H9 (cell line): Measurements from ENCODE around the gene MEG3. TPM values are rescaled to one million over a fixed set of nuclear protein-coding genes. Genes with fewer than 3 reads are reported as not detected.

ENCODE experiments used
- DNase-seq: peaks from one replicate; pipeline ENCODE4 v3.0.0-alpha.2; 2017
- H2AFZ ChIP-seq: one replicate; pipeline ENCODE4 v1.6.1; 2013; ENCODE audit warnings: mild to moderate bottlenecking, low read length, control low read depth, moderate library complexity
- H2AK5ac ChIP-seq: 2 replicates; pipeline ENCODE4 v1.6.1; 2013; ENCODE audit warnings: low read length, control low read depth, mixed read lengths; ENCODE audit not compliant: insufficient read length
- H2BK120ac ChIP-seq: one replicate; pipeline ENCODE4 v1.6.1; 2013; ENCODE audit warnings: low read depth, mild to moderate bottlenecking, low read length, control low read depth, inconsistent platforms; ENCODE audit not compliant: poor library complexity, severe bottlenecking
- H2BK12ac ChIP-seq: 2 replicates; pipeline ENCODE4 v1.6.1; 2013; ENCODE audit warnings: low read length, control low read depth, mixed read lengths, low read depth; ENCODE audit not compliant: insufficient read length
- H2BK15ac ChIP-seq: 2 replicates; pipeline ENCODE4 v1.6.1; 2013; ENCODE audit warnings: low read depth, low read length, control low read depth
- H2BK20ac ChIP-seq: one replicate; pipeline ENCODE4 v1.6.1; 2013; ENCODE audit warnings: low read depth, mild to moderate bottlenecking, low read length, control low read depth, inconsistent platforms; ENCODE audit not compliant: poor library complexity, severe bottlenecking
- H2BK5ac ChIP-seq: 2 replicates; pipeline ENCODE4 v1.6.1; 2013; ENCODE audit warnings: low read length, control low read depth, mixed read lengths; ENCODE audit not compliant: insufficient read length
- H3K14ac ChIP-seq: 2 replicates; pipeline ENCODE4 v1.6.1; 2013; ENCODE audit warnings: low read length, control low read depth; ENCODE audit not compliant: insufficient read depth
- H3K18ac ChIP-seq: 2 replicates; pipeline ENCODE4 v1.6.1; 2013; ENCODE audit warnings: low read depth, mild to moderate bottlenecking, mixed read lengths, low read length, control low read depth; ENCODE audit not compliant: insufficient read length
- H3K23ac ChIP-seq: 2 replicates; pipeline ENCODE4 v1.6.1; 2013; ENCODE audit warnings: low read length, control low read depth, mixed read lengths, low read depth; ENCODE audit not compliant: insufficient read length
- H3K23me2 ChIP-seq: 2 replicates; pipeline ENCODE4 v1.6.1; 2013; ENCODE audit warnings: low read depth, mild to moderate bottlenecking, mixed read lengths, low read length, control low read depth; ENCODE audit not compliant: insufficient read length, poor library complexity, severe bottlenecking
- H3K27ac ChIP-seq: 2 replicates; pipeline ENCODE4 v1.5.1; 2013; ENCODE audit warnings: low read length, control low read depth, mixed read lengths, low read depth; ENCODE audit not compliant: insufficient read length
- H3K27me3 ChIP-seq: 2 replicates; pipeline ENCODE4 v1.6.1; 2013; ENCODE audit warnings: low read length, control low read depth, inconsistent platforms; ENCODE audit not compliant: insufficient read depth
- H3K4ac ChIP-seq: 2 replicates; pipeline ENCODE4 v1.6.1; 2013; ENCODE audit warnings: low read depth, mild to moderate bottlenecking, control low read depth, inconsistent platforms, low read length, moderate library complexity
- H3K4me1 ChIP-seq: 2 replicates; pipeline ENCODE4 v1.6.1; 2013; ENCODE audit warnings: low read length, control low read depth, inconsistent platforms; ENCODE audit not compliant: insufficient read depth
- H3K4me2 ChIP-seq: 2 replicates; pipeline ENCODE4 v1.6.1; 2013; ENCODE audit warnings: low read length, control low read depth, mixed read lengths; ENCODE audit not compliant: insufficient read length, insufficient read depth
- H3K56ac ChIP-seq: 2 replicates; pipeline ENCODE4 v1.6.1; 2013; ENCODE audit warnings: low read depth, mild to moderate bottlenecking, mixed read lengths, low read length, control low read depth; ENCODE audit not compliant: insufficient read length
- H3K79me1 ChIP-seq: 2 replicates; pipeline ENCODE4 v1.6.1; 2013; ENCODE audit warnings: low read depth, mild to moderate bottlenecking, moderate library complexity, low read length, control low read depth, inconsistent platforms; ENCODE audit not compliant: insufficient read depth, poor library complexity, severe bottlenecking
- H3K79me2 ChIP-seq: 2 replicates; pipeline ENCODE4 v1.6.1; 2013; ENCODE audit warnings: low read length, control low read depth, inconsistent platforms; ENCODE audit not compliant: insufficient read depth
- H3K9ac ChIP-seq: 2 replicates; pipeline ENCODE4 v1.6.1; 2013; ENCODE audit warnings: low read length, control low read depth, mixed read lengths; ENCODE audit not compliant: insufficient read length; ENCODE audit errors: extremely low read depth
- H3K9me3 ChIP-seq: one replicate; pipeline ENCODE4 v1.6.1; 2013; ENCODE audit warnings: low read depth, low read length, inconsistent platforms; ENCODE audit not compliant: control insufficient read depth
- H3T11ph ChIP-seq: one replicate; pipeline ENCODE4 v1.6.1; 2013; ENCODE audit warnings: mild to moderate bottlenecking, low read length, control low read depth, inconsistent platforms
- H4K20me1 ChIP-seq: one replicate; pipeline ENCODE4 v1.6.1; 2013; ENCODE audit not compliant: control insufficient read depth, insufficient read length, insufficient read depth
- H4K5ac ChIP-seq: 2 replicates; pipeline ENCODE4 v1.6.1; 2013; ENCODE audit warnings: low read depth, mild to moderate bottlenecking, mixed read lengths, low read length, control low read depth; ENCODE audit not compliant: insufficient read length
- H4K8ac ChIP-seq: replicated peaks from 2 replicates; pipeline ENCODE4 v1.6.1; 2013; ENCODE audit warnings: low read length, control low read depth, mixed read lengths, low read depth; ENCODE audit not compliant: insufficient read length
- H4K91ac ChIP-seq: 2 replicates; pipeline ENCODE4 v1.6.1; 2013; ENCODE audit warnings: low read depth, mild to moderate bottlenecking, moderate library complexity, mixed read lengths, low read length, control low read depth; ENCODE audit not compliant: insufficient read length
- H3K27ac Mint-ChIP-seq, 3 experiments: 2 replicates in 2 of 3; 3 replicates in 1 of 3; pipeline ENCODE4 v1.8.0; 2020 to 2021; ENCODE audit warnings: mixed read lengths in 3 of 3, mild to moderate bottlenecking in 1 of 3, moderate library complexity in 1 of 3
- H3K27me3 Mint-ChIP-seq: 2 replicates; pipeline ENCODE4 v1.8.0; 2021; ENCODE audit warnings: low read depth, mild to moderate bottlenecking, moderate library complexity, mixed read lengths
- H3K36me3 Mint-ChIP-seq, 3 experiments: 2 replicates in 2 of 3; 3 replicates in 1 of 3; pipeline ENCODE4 v1.8.0; 2020 to 2021; ENCODE audit warnings: low read depth in 3 of 3, mixed read lengths in 3 of 3; ENCODE audit not compliant: insufficient read depth in 1 of 3
- H3K4me1 Mint-ChIP-seq, 2 experiments: 2 replicates each; pipeline ENCODE4 v1.8.0; 2020; ENCODE audit warnings: mixed read lengths in 2 of 2
- H3K4me3 Mint-ChIP-seq, 2 experiments: 2 replicates in 1 of 2; 3 replicates in 1 of 2; pipeline ENCODE4 v1.8.0; 2020 to 2021; ENCODE audit warnings: mild to moderate bottlenecking in 2 of 2, mixed read lengths in 2 of 2, moderate library complexity in 1 of 2
- H3K9me3 Mint-ChIP-seq, 2 experiments: 2 replicates in 1 of 2; 3 replicates in 1 of 2; pipeline ENCODE4 v1.8.0; 2020; ENCODE audit warnings: mild to moderate bottlenecking in 2 of 2, mixed read lengths in 2 of 2, moderate library complexity in 1 of 2
- CTCF ChIP-seq: fragments of 200-600 bp; sonication (generic); conservative IDR thresholded peaks from 3 replicates; pipeline ENCODE4 v1.8.0; 2021; ENCODE audit warnings: antibody characterized with exemption, mild to moderate bottlenecking
- WGBS: extraction: QIAGEN DNeasy Blood & Tissue Kit; methylation state at CpG from one replicate; pipeline ENCODE4 v1.1.7; 2013; ENCODE audit warnings: missing lambda C conversion rate, low lambda C conversion rate, mixed read lengths; ENCODE audit not compliant: insufficient read length; ENCODE audit errors: extremely low coverage; 5-methylcytosine and 5-hydroxymethylcytosine counted together
- total RNA-seq: library from RNA; stranded (reverse); gene quantifications from 2 replicates; pipeline ENCODE4 v1.2.1, GENCODE V29; 2021

MEG3 gene
- total RNA-seq, 1 experiment from 2014 or later = 0.52 TPM

DNA sequence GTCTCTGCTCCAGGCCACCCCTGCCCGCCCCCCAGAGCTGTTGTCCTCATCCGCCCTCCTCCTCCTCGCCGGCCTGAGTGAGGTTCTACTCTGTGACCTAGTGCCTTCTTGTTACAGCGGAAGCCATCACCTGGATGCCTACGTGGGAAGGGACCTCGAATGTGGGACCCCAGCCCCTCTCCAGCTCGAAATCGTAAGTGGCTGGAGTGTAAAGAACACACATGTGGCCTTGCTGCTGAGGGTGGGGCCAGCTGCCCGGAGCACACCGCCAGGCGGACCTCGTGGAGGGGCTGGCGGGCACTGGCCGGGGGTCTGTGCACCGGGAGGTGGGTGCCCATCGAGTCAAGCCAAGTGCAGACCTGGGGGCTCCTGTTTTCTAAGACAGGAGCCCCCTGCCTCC is 19.4 kb downstream of the MEG3 start:
- Histone ChIP-seq H2BK5ac (no peak overlapping the region), H3K4me2 (no peak overlapping the region), H3T11ph (no peak overlapping the region), H3K9ac (no peak overlapping the region), H3K14ac (no peak overlapping the region; the same call in 1 of the 2 replicates), H3K23ac (no peak overlapping the region), H4K20me1 (no peaks in the 10 kb centered on the region), H2BK15ac (no peak overlapping the region), H3K27ac (no peak overlapping the region), H3K56ac (no peak overlapping the region), H2AK5ac (no peak overlapping the region), H3K79me1 (no peaks in the 10 kb centered on the region), H3K4me1 (peaks cover 2% of the 10 kb centered on the region; the same call in 1 of the 2 replicates), H4K91ac (no peak overlapping the region), H2BK120ac (no peak overlapping the region), H2AFZ (no peak overlapping the region), H2BK20ac (no peak overlapping the region), H4K5ac (no peak overlapping the region), H2BK12ac (no peak overlapping the region), H3K79me2 (no peaks in the 10 kb centered on the region), H3K18ac (no peak overlapping the region), H3K27me3 (no peaks in the 10 kb centered on the region), H3K23me2 (no peaks in the 10 kb centered on the region), H3K4ac (no peak overlapping the region), H3K9me3 (no peaks in the 10 kb centered on the region), H4K8ac (no peak overlapping the region)
- no peaks in the 10 kb centered on the region for H3K36me3 Mint-ChIP-seq
- DNase-seq = no peak
- TF ChIP-seq CTCF = no peak
- H3K4me1 Mint-ChIP-seq = peaks cover 17 to 30% of the 10 kb centered on the region in 2 experiments
- H3K4me3 Mint-ChIP-seq = no peak overlapping the region
- no peak overlapping the region for H3K27ac Mint-ChIP-seq
- no peaks in the 10 kb centered on the region for H3K27me3 Mint-ChIP-seq
- no CpG with 5 or more reads among the region's 17 CpGs for WGBS
- H3K9me3 Mint-ChIP-seq = no peaks in the 10 kb centered on the region
